ENCODE data around the gene TTC9C.

Gene TTC9C

GRCh38 chr11:62752994-62753735 lies 24.9 kb downstream of the TTC9C start:
- no peak for DNase-seq

DNA sequence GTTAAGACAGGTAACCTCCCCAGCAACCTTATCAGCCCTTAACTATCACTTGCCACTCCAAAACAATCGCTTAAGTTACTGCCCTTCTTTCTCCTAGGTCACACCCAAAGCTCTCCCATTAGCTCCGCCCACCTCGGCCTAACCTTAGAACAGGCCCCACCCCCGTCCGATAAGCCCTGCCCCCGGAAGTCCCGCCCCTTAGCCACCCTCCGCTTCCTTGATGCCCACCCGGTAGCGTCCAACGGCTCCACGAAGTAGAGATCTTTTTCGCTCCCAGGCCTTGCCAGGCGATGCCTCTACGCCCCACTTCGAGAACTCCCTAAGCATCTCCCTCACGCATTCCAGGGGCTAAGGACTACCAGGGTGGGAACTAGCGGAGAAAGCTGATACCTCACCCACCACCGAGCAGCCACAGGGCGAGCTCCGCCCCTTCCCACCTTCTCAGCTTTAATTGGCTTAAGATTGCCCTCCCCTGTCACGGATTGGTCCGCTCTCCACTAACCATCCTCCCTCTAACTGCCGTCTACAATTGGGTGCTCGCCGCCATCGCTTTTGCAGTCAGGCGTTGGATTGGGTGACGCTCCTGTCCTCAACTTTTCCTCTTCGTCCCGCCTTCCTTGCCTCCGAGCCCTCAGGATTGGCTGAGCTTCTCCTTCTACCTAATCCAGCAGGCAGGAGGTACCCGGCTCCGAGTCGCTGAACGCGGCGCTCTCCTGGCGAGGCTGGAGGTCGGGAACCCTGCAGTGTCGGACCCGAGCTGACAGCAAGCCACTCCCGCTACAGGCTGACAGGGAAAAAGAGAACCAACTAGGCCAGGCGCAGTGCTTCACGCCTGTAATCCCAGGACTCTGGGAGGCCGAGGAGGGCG lies 25.7 kb downstream of the TTC9C start, which contains the start of gene ZBTB3:
ZBTB3 (minus strand) TSS at position 425 of the 868 bp plus-strand sequence. CDS start 496 bp downstream, outside the sequence.
- peak; percentile 96 to 97 for DNase-seq

- no peak for DNase-seq
These were observed 26.9 kb downstream of the TTC9C start for GRCh38 chr11:62755086-62755615.

GRCh38 chr11:62757846-62758788 lies 29.8 kb downstream of the TTC9C start:
- no peak for DNase-seq

- peak in 1 of 2 experiments; percentile 40 for DNase-seq
These were observed 32.6 kb downstream of the TTC9C start for GRCh38 chr11:62760867-62761227.

DNA sequence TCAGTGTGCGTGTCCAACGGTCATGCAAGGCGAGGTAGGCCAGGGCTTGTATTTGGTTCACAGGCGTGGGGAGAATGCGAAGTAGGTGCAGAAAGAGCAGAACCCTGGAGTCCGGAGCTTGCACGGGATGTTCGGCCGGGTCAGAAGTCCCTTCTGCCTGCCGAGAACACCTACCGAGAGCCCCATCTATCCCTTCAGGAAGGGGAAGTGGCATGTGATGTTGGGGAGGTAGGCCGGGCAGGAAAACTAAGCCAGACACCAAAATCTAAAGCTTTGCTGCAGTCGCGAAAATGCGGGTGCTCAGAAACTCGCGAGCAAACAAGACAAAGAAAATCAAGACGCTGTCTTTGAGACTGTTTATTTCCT lies 42.5 kb downstream of the TTC9C start:
- peak; percentile 35 to 37 for DNase-seq

DNA sequence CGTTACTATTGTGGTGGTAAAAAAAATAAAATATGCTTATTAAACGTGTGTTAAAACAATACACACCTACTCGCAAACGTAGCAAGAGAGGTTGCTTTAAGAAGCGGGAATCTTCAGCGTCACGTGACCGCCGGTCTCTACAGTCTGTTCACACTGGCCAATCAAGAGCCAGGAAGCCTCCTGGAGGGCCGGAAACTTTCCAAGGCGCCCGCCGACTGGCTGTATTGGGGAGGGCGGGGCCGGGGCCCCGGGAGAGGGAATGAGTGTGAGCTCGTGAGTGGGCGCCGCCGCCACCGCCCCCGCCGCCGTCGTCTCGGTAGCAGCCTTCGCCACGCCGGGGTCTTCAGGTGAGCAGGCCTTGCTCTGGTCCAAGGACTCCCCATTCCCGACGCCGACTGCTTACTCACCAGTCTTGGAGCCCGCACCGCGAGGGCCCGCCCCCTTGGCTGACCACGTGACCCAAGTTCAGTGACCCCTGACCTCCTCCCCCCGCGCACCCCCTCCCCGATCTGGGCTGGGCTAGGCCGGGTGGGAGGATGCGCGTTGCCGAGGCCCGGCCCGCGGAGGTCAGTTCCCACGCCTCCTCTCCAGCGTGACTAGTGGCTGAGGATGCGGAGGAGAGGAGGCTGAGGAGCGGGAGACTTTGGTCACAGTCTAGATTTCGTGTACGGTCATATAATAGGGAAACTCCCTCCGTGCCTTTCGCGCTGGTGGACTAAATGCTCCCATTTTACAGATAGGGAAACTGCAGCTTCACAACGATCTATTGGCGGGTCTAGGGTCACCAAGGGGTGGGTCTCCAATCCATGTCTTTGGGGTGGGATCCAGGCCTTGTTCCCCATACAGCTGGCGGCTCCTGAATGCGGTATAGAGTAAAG lies 43.1 kb downstream of the TTC9C start, which contains the start of gene TAF6L:
TAF6L (plus strand) TSS at position 253 of the 878 bp plus-strand sequence. CDS start 4,388 bp downstream, outside the sequence.
- peak; percentile 98 for DNase-seq

DNA sequence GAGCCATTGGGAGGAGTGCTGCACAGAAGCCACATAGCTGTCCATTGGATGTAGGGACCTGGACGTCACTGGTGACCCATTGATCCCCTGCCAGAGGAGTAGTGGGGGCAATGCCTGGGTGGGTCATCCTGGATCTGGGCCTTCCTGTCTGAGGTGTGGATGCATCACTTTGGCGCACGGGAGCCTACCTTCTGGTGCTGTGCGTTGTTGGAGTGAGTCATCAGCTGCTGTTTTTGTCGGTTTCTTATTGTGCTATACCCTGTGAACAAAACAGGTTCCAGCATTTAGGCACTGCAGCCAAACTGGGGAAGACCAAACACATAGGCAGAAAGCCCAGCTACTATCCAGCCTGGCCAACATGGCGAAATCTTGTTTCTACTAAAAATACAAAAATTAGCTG lies 46.1 kb downstream of the TTC9C start:
- DNase-seq = no peak

- no peak for DNase-seq
These were observed 47.4 kb downstream of the TTC9C start for GRCh38 chr11:62775646-62776045.

- DNase-seq = no peak
These were observed 49.1 kb downstream of the TTC9C start for GRCh38 chr11:62777389-62777788.

DNA sequence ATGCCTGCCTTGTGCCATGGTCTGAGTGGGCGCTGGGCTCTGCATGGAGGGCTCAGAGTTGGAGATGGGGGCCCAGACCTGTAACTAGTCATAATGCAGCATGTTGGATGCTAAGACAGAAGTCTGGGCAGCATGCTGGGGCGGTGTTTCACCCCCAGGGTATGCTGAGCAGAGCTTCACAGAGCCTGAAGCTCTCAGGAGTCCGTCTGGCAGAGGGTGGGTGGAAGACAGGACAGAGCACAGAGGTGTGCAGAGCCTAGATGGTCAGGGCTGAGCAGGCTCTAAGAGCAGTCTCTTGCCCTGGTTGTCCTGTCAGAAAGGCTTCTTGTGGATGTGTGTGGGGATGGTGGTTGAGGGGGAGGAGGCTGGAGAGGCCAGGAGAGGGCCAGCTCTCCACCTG lies 50.2 kb downstream of the TTC9C start:
- no peak for DNase-seq

GRCh38 chr11:62782753-62783152 lies 54.5 kb downstream of the TTC9C start:
- DNase-seq = no peak

DNA sequence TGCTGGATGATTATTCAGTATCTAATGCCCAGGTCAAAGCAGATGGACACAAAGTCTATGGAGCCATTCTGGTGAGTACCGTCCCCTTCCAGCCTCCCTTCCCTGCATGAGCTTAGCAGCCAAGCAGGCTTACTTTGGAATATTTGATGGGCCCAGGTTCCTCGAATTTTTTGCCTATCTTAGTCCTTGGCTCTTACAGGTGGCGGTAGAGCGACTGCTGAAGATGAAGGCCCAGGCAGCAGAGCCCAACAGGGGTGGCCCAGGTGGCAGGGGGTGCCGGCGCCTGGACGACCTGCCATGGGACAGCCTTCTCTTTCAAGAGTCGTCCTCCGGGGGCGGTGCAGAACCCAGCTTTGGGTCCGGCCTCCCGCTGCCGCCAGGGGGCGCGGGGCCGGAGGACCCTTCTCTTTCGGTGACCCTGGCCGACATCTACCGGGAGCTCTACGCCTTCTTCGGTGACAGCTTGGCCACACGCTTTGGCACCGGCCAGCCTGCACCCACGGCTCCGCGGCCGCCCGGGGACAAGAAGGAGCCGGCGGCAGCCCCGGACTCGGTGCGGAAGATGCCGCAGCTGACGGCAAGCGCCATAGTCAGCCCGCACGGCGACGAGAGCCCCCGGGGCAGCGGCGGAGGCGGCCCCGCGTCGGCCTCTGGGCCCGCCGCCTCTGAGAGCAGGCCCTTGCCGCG lies 58.2 kb downstream of the TTC9C start:
- DNase-seq = peak; percentile 87 to 90

DNA sequence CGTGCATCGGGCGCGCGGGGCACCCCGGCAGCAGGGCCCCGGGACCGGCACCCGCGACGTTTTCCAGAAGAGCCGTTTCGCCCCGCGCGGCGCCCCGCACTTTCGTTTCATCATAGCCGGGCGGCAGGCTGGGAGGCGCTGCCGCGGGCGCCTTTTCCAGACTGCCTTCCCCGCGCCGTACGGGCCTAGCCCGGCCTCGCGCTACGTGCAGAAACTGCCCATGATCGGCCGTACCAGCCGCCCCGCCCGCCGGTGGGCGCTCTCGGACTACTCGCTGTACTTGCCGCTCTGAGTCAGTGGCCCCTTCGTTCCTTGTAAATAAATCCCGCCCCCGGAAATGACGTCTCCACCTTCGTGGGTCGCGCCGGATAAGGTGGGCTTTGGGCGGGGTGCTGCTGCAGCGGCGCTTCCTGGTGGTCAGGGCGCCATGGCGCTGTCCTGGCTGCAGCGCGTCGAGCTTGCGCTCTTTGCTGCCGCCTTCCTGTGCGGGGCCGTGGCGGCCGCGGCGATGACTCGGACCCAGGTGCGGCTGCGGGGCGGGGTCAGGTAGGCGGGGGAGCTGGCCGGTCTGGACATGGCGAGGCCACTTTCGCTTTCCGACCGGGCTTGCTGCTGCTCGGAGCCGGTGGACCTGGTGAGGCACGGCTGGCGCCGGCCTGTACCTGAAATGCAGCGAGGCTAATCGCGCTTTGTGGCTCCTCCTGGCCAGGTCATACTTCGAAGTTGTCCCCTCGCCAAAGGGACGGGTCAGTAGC lies 58.9 kb downstream of the TTC9C start, which contains the start of gene TMEM179B:
TMEM179B (plus strand) TSS at position 398 of the 755 bp plus-strand sequence; CDS start at position 428, 30 bp downstream.
- DNase-seq = peak; percentile 99
